ENCODE results near the gene AMIGO1.

DNA sequence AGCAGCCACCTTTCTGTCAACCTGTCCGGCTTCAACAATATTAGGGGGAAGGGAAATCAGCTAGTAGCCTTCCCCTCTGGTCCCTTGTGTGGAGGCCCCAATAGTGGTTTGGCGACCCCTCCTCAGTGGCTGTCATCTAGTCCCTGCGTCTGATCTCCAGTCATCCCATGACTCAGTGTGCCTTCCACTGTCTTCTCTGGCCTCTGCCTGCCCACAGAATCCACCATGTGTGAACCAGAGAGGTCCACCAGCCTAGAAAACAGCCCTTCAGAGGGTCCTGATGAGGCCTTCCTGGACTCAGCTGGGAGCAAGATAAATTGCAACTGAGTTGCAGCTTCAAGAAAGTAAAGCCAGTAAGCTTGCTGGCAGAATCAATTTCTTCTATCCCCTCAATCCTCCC is 29.6 kb downstream of the AMIGO1 start:
- TF ChIP-seq, protein P1, sequence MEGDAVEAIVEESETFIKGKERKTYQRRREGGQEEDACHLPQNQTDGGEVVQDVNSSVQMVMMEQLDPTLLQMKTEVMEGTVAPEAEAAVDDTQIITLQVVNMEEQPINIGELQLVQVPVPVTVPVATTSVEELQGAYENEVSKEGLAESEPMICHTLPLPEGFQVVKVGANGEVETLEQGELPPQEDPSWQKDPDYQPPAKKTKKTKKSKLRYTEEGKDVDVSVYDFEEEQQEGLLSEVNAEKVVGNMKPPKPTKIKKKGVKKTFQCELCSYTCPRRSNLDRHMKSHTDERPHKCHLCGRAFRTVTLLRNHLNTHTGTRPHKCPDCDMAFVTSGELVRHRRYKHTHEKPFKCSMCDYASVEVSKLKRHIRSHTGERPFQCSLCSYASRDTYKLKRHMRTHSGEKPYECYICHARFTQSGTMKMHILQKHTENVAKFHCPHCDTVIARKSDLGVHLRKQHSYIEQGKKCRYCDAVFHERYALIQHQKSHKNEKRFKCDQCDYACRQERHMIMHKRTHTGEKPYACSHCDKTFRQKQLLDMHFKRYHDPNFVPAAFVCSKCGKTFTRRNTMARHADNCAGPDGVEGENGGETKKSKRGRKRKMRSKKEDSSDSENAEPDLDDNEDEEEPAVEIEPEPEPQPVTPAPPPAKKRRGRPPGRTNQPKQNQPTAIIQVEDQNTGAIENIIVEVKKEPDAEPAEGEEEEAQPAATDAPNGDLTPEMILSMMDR (conservative IDR thresholded peaks at IDR 0.05) = no peak
- TF ChIP-seq ZFX (IDR thresholded peaks at IDR 0.05) = no peak
